ENCODE measurements around the gene SULT1C4.

DNA sequence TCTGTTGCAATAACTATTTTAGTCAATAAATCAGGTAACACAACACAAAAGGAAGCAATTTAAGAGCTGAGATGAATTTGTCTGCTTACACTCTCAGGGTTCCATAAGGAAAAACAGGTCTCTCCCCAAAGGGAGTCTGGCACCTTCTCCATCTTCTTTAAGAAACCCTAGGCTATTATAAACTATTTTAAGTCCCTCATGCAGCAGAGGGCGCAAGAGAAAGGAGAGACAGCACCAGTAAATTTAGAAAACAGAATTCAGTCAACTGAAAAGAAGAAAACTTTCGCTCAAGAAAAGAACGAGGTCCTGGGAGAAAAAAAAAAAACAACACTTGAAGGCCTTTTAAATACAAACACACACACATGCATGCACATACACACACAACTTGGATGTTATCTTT lies 19.1 kb downstream of the SULT1C4 start:
- TF ChIP-seq, protein P1, sequence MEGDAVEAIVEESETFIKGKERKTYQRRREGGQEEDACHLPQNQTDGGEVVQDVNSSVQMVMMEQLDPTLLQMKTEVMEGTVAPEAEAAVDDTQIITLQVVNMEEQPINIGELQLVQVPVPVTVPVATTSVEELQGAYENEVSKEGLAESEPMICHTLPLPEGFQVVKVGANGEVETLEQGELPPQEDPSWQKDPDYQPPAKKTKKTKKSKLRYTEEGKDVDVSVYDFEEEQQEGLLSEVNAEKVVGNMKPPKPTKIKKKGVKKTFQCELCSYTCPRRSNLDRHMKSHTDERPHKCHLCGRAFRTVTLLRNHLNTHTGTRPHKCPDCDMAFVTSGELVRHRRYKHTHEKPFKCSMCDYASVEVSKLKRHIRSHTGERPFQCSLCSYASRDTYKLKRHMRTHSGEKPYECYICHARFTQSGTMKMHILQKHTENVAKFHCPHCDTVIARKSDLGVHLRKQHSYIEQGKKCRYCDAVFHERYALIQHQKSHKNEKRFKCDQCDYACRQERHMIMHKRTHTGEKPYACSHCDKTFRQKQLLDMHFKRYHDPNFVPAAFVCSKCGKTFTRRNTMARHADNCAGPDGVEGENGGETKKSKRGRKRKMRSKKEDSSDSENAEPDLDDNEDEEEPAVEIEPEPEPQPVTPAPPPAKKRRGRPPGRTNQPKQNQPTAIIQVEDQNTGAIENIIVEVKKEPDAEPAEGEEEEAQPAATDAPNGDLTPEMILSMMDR (IDR thresholded peaks at IDR 0.05; ENCODE audit: low read depth, low read length, poor library complexity, severe bottlenecking) = peak; percentile 45
- TF ChIP-seq EZH2phosphoT487 (IDR thresholded peaks at IDR 0.05; ENCODE audit: borderline replicate concordance, low read length) = no peak

All from DOHH2 (cell line).